Spleen (tissue), 11 donors: ENCODE results near the gene CEACAM1. TPM values are rescaled to one million over a fixed set of nuclear protein-coding genes. Genes with fewer than 3 reads are reported as not detected.

ENCODE experiments used
- DNase-seq: peaks from one replicate; pipeline ENCODE4 v3.0.0-alpha.2; 2020
- H3K27ac ChIP-seq, 8 donors: fragments of 200-600 bp; sonication (generic) in 7 of 8; 1 replicate in 4 of 8; 2 replicates in 4 of 8; pipeline versions ENCODE4 v1.5.0 to v1.8.0; 2016 to 2021; ENCODE audit warnings: inconsistent platforms in 4 of 8, mild to moderate bottlenecking in 4 of 8, moderate library complexity in 1 of 8
- H3K27me3 ChIP-seq, 7 donors: fragments of 200-600 bp; sonication (generic) in 6 of 7; replicated peaks in 1 of 7; 1 replicate in 4 of 7; 2 replicates in 3 of 7; pipeline versions ENCODE4 v1.5.0 to v1.8.0; 2016 to 2021; ENCODE audit warnings: inconsistent platforms in 3 of 7, mild to moderate bottlenecking in 1 of 7
- H3K36me3 ChIP-seq, 6 donors: fragments of 200-600 bp; sonication (generic) in 5 of 6; 1 replicate in 4 of 6; 2 replicates in 2 of 6; pipeline versions ENCODE4 v1.5.0 to v1.8.0; 2016 to 2021; ENCODE audit warnings: inconsistent platforms in 2 of 6
- H3K4me1 ChIP-seq, 6 donors: fragments of 200-600 bp; sonication (generic) in 5 of 6; 1 replicate in 3 of 6; 2 replicates in 3 of 6; pipeline versions ENCODE4 v1.5.0 to v1.8.0; 2016 to 2021; ENCODE audit warnings: inconsistent platforms in 3 of 6
- H3K4me3 ChIP-seq, 8 donors: fragments of 200-600 bp; sonication (generic) in 7 of 8; 1 replicate in 4 of 8; 2 replicates in 4 of 8; pipeline versions ENCODE4 v1.5.0 to v1.8.0; 2016 to 2021; ENCODE audit warnings: inconsistent platforms in 4 of 8, mild to moderate bottlenecking in 4 of 8, moderate library complexity in 2 of 8
- H3K9me3 ChIP-seq, 8 donors: fragments of 200-600 bp; sonication (generic) in 7 of 8; 1 replicate in 4 of 8; 2 replicates in 4 of 8; pipeline versions ENCODE4 v1.5.0 to v1.8.0; 2016 to 2021; ENCODE audit warnings: inconsistent platforms in 4 of 8
- CTCF ChIP-seq, 11 experiments: fragments of 200-600 bp in 7 of 11; fragments of 450-650 bp in 4 of 11; sonication (generic) in 4 of 11; IDR thresholded peaks in 8 of 11; conservative IDR thresholded peaks in 3 of 11; 1 replicate in 7 of 11; 2 replicates in 4 of 11; pipeline versions ENCODE4 v1.4.0 to v1.8.0; 2016 to 2021; ENCODE audit warnings: antibody characterized with exemption in 11 of 11, inconsistent platforms in 4 of 11, mild to moderate bottlenecking in 1 of 11
- POLR2A ChIP-seq, 3 donors: fragments of 450-650 bp; IDR thresholded peaks; one replicate each; pipeline ENCODE4 v1.5.1; 2017; ENCODE audit warnings: antibody characterized with exemption in 3 of 3, mild to moderate bottlenecking in 1 of 3
- POLR2AphosphoS5 ChIP-seq, 3 donors: sonication (generic); formaldehyde crosslinking; IDR thresholded peaks; one replicate each; pipeline ENCODE4 v1.5.1; 2017; ENCODE audit warnings: antibody characterized with exemption in 3 of 3
- WGBS, 5 donors: extraction: QIAGEN DNeasy Blood & Tissue Kit in 3 of 5; methylation state at CpG; one replicate each; pipeline versions ENCODE4 v1.1.5 to v1.1.7; 2013 to 2018; 5-methylcytosine and 5-hydroxymethylcytosine counted together
- intact Hi-C: fragments of 100-400 bp; cut with DNase I; formaldehyde crosslinking; loops from one replicate; pipeline ENCODE4 v1.15.0; 2023; ENCODE audit warnings: low total_unique reads
- polyA plus RNA-seq, 3 donors: library from polyadenylated mRNA; stranded (reverse); fragments of 200-250 nt; gene quantifications; one replicate each; pipeline ENCODE4 v1.2.1, GENCODE V29; 2013
- total RNA-seq, 7 donors: library from RNA; depleted of rRNA in 3 of 7; stranded (reverse); fragments of >200 nt in 3 of 7; fragmentation: NEBNext Ultra II Directional in 4 of 7; extraction: Animal tissue kit (Norgen Biotek cat#: 25700) in 4 of 7; gene quantifications; one replicate each; pipeline versions ENCODE4 v1.1.0 to v1.2.1, GENCODE V29; 2016 to 2021
- donor health status: healthy with polysubstance abuse.
- donor health status: DM: no; HTN: no; CAD: no; lungs with moderate emphysema.
- donor health status: DM: no; HTN: no; CAD: no.
- donor health status: Bipolar disorder and iron deficiency.
- donor health status: healthy.
- donor health status: DM: no; HTN: no; CAD: no.
- donor health status: DM: yes; HTN: yes; CAD: no.

Gene CEACAM1
- total and polyA plus RNA-seq, 10 donors = 1.5 to 33.5 (median 16.7) TPM

GRCh38 chr19:42478765-42479311, 49.4 kb downstream of the CEACAM1 start:
- Histone ChIP-seq H3K4me1 (peaks cover 5 to 23% (median 16%) of the 10 kb centered on the region in 6 donors), H3K9me3 (no peaks in the 10 kb centered on the region), H3K27me3 (no peaks in the 10 kb centered on the region), H3K4me3 (no peak overlapping the region), H3K27ac (no peak overlapping the region), H3K36me3 (no peaks in the 10 kb centered on the region)
- 91 to 100% (median 94%) methylated on average over 2 of the region's 2 CpGs for WGBS, 5 donors
- TF ChIP-seq POLR2A (IDR thresholded peaks at IDR 0.05) (no peak), CTCF (IDR thresholded peaks at IDR 0.05 in 8 of 11, conservative IDR thresholded peaks at IDR 0.05 in 3 of 11) (no peak), POLR2AphosphoS5 (IDR thresholded peaks at IDR 0.05) (no peak)
- intact Hi-C loops = no loop called here
- no peak for DNase-seq

GRCh38 chr19:42477933-42478332, 50.3 kb downstream of the CEACAM1 start:
- Histone ChIP-seq H3K27me3 (no peaks in the 10 kb centered on the region), H3K36me3 (no peaks in the 10 kb centered on the region), H3K4me1 (peaks cover 5 to 23% (median 16%) of the 10 kb centered on the region in 6 donors), H3K27ac (no peak overlapping the region), H3K9me3 (no peaks in the 10 kb centered on the region), H3K4me3 (no peak overlapping the region)
- DNase-seq = no peak
- no peak for TF ChIP-seq POLR2AphosphoS5 (IDR thresholded peaks at IDR 0.05)
- no peak for TF ChIP-seq CTCF (IDR thresholded peaks at IDR 0.05 in 8 of 11, conservative IDR thresholded peaks at IDR 0.05 in 3 of 11)
- no peak for TF ChIP-seq POLR2A (IDR thresholded peaks at IDR 0.05)
- intact Hi-C loops = no loop called here
- 86 to 95% (median 89%) methylated on average over 2 of the region's 2 CpGs for WGBS, 5 donors

- intact Hi-C loops = no loop called here
- 91 to 99% (median 97%) methylated on average over 2 of the region's 2 CpGs for WGBS, 5 donors
- Histone ChIP-seq H3K27ac (no peak overlapping the region), H3K36me3 (no peaks in the 10 kb centered on the region), H3K27me3 (no peaks in the 10 kb centered on the region), H3K4me3 (no peak overlapping the region), H3K4me1 (peaks cover 5 to 23% (median 16%) of the 10 kb centered on the region in 6 donors), H3K9me3 (no peaks in the 10 kb centered on the region)
- TF ChIP-seq CTCF (IDR thresholded peaks at IDR 0.05 in 8 of 11, conservative IDR thresholded peaks at IDR 0.05 in 3 of 11) (no peak), POLR2A (IDR thresholded peaks at IDR 0.05) (no peak)
- DNase-seq = no peak
These were observed 51.2 kb downstream of the CEACAM1 start for GRCh38 chr19:42477117-42477516.

- intact Hi-C loops = no loop called here
- H3K27me3 ChIP-seq = no peaks in the 10 kb centered on the region
- WGBS, 5 donors = 82 to 95% (median 92%) methylated on average over 3 to 4 of the region's 4 CpGs
- no peaks in the 10 kb centered on the region for H3K36me3 ChIP-seq
- H3K4me1 ChIP-seq = peaks cover 0 to 10% (median 4%) of the 10 kb centered on the region in 6 donors
- no peaks in the 10 kb centered on the region for H3K9me3 ChIP-seq
- TF ChIP-seq POLR2A (IDR thresholded peaks at IDR 0.05) = no peak
- TF ChIP-seq POLR2AphosphoS5 (IDR thresholded peaks at IDR 0.05) = no peak
- TF ChIP-seq CTCF (IDR thresholded peaks at IDR 0.05 in 8 of 11, conservative IDR thresholded peaks at IDR 0.05 in 3 of 11) = no peak
- no peak for DNase-seq
- H3K27ac ChIP-seq = no peak overlapping the region
- H3K4me3 ChIP-seq = no peak overlapping the region
These were observed 52.9 kb downstream of the CEACAM1 start for GRCh38 chr19:42475366-42475765.
